ENCODE results near the gene SLC16A11. TPM values are rescaled to one million over a fixed set of nuclear protein-coding genes. Genes with fewer than 3 reads are reported as not detected.
A peak's percentile ranks its signal among the peaks of the same experiment; 100 is the strongest.

Gene SLC16A11
- polyA plus RNA-seq, 1 donor from 2014 or later, result not detected

- Histone ChIP-seq H3F3A (ENCODE audit: insufficient read depth, low read length, poor library complexity, severe bottlenecking) (no peaks in the 10 kb centered on the region), H3K4me2 (ENCODE audit: low read length) (peak overlapping the region; percentile 99), H3K9me2 (ENCODE audit: insufficient read depth, low read length) (no peaks in the 10 kb centered on the region), H3K79me2 (replicated peaks; ENCODE audit: insufficient read depth, low read length) (peaks cover 28% of the 10 kb centered on the region), H3K4me3 (ENCODE audit: low read length) (peak overlapping the region; percentile 81), H3K27ac (ENCODE audit: low read length) (peak overlapping the region; percentile 91), H3K27me3 (ENCODE audit: insufficient read depth, low read depth, low read length) (no peaks in the 10 kb centered on the region), H3K36me3 (ENCODE audit: insufficient read depth, low read length) (no peaks in the 10 kb centered on the region), H4K20me1 (ENCODE audit: insufficient read depth) (no peaks in the 10 kb centered on the region), H2AFZ (ENCODE audit: low read depth, low read length) (peak overlapping the region; percentile 86), H3K9me3 (ENCODE audit: low read length) (no peaks in the 10 kb centered on the region), H3K9ac (ENCODE audit: low read length) (peak overlapping the region; percentile 97)
- no peak for TF ChIP-seq MXI1 (conservative IDR thresholded peaks at IDR 0.05; ENCODE audit: poor library complexity, severe bottlenecking)
- TF ChIP-seq EP300 (conservative IDR thresholded peaks at IDR 0.05; ENCODE audit: poor library complexity, severe bottlenecking), result no peak
Measured at GRCh38 chr17:7011942-7012254, 32.0 kb downstream of the SLC16A11 start.

GRCh38 chr17:7011415-7011814 is 32.5 kb downstream of the SLC16A11 start:
- H3K36me3 ChIP-seq (ENCODE audit: insufficient read depth, low read length), result no peaks in the 10 kb centered on the region
- H3K9me3 ChIP-seq (ENCODE audit: low read length), result no peaks in the 10 kb centered on the region
- peaks cover 28% of the 10 kb centered on the region for H3K79me2 ChIP-seq (replicated peaks; ENCODE audit: insufficient read depth, low read length)

GRCh38 chr17:7010523-7010922 is 33.4 kb downstream of the SLC16A11 start:
- Histone ChIP-seq H3K4me2 (ENCODE audit: low read length) (peak overlapping the region; percentile 0), H3K9me3 (ENCODE audit: low read length) (no peaks in the 10 kb centered on the region)

More at GRCh38 chr17:7011415-7011814, 32.5 kb downstream of the SLC16A11 start:
- H4K20me1 ChIP-seq (ENCODE audit: insufficient read depth), result no peaks in the 10 kb centered on the region
- no peaks in the 10 kb centered on the region for H3K27me3 ChIP-seq (ENCODE audit: insufficient read depth, low read depth, low read length)
- TF ChIP-seq TAF1 (IDR thresholded peaks at IDR 0.05; ENCODE audit: low read depth), result no peak
- TF ChIP-seq EP300 (conservative IDR thresholded peaks at IDR 0.05; ENCODE audit: poor library complexity, severe bottlenecking), result no peak
- H3K9me2 ChIP-seq (ENCODE audit: insufficient read depth, low read length), result no peaks in the 10 kb centered on the region
- H3K4me3 ChIP-seq (ENCODE audit: low read length), result peak overlapping the region; percentile 81
- H3F3A ChIP-seq (ENCODE audit: insufficient read depth, low read length, poor library complexity, severe bottlenecking), result no peaks in the 10 kb centered on the region
- H3K9ac ChIP-seq (ENCODE audit: low read length), result peak overlapping the region; percentile 97
- H3K4me2 ChIP-seq (ENCODE audit: low read length), result peak overlapping the region; percentile 99
- H2AFZ ChIP-seq (ENCODE audit: low read depth, low read length), result peak overlapping the region; percentile 86
- no peak overlapping the region for H3K27ac ChIP-seq (ENCODE audit: low read length)

More at GRCh38 chr17:7010523-7010922, 33.4 kb downstream of the SLC16A11 start:
- Histone ChIP-seq H3F3A (ENCODE audit: insufficient read depth, low read length, poor library complexity, severe bottlenecking) (no peaks in the 10 kb centered on the region), H3K9ac (ENCODE audit: low read length) (no peak overlapping the region), H3K4me3 (ENCODE audit: low read length) (peak overlapping the region; percentile 81), H3K27me3 (ENCODE audit: insufficient read depth, low read depth, low read length) (no peaks in the 10 kb centered on the region), H3K79me2 (replicated peaks; ENCODE audit: insufficient read depth, low read length) (peaks cover 28% of the 10 kb centered on the region), H3K27ac (ENCODE audit: low read length) (no peak overlapping the region), H3K36me3 (ENCODE audit: insufficient read depth, low read length) (no peaks in the 10 kb centered on the region), H4K20me1 (ENCODE audit: insufficient read depth) (no peaks in the 10 kb centered on the region), H2AFZ (ENCODE audit: low read depth, low read length) (no peak overlapping the region), H3K9me2 (ENCODE audit: insufficient read depth, low read length) (no peaks in the 10 kb centered on the region)
- TF ChIP-seq EZH2 (IDR thresholded peaks at IDR 0.05; ENCODE audit: borderline replicate concordance, insufficient read depth, low read length, poor library complexity, severe bottlenecking), result no peak
- TF ChIP-seq MXI1 (conservative IDR thresholded peaks at IDR 0.05; ENCODE audit: poor library complexity, severe bottlenecking), result no peak
- no peak for TF ChIP-seq CTCF (IDR thresholded peaks at IDR 0.05; ENCODE audit: poor library complexity, severe bottlenecking)
- TF ChIP-seq EP300 (conservative IDR thresholded peaks at IDR 0.05; ENCODE audit: poor library complexity, severe bottlenecking), result no peak
- no peak for TF ChIP-seq POLR2AphosphoS5 (IDR thresholded peaks at IDR 0.05)
- TF ChIP-seq TAF1 (IDR thresholded peaks at IDR 0.05; ENCODE audit: low read depth), result no peak
- TF ChIP-seq RAD21 (conservative IDR thresholded peaks at IDR 0.05), result no peak
- TF ChIP-seq SMC3 (conservative IDR thresholded peaks at IDR 0.05; ENCODE audit: poor library complexity), result no peak
- no peak for TF ChIP-seq REST (IDR thresholded peaks at IDR 0.05; ENCODE audit: borderline replicate concordance)
